SK-N-MC (cell line): Measurements from ENCODE around the gene B9D1.

Source experiments
- DNase-seq: peaks from one replicate; pipeline ENCODE4 v3.0.0-alpha.2; 2011; ENCODE audit warnings: low read depth, low spot score
- H3K27ac ChIP-seq: fragments of 200-600 bp; sonication (generic); 2 replicates; pipeline ENCODE4 v1.5.1; 2016; ENCODE audit warnings: mixed run types
- H3K36me3 ChIP-seq: fragments of 200-600 bp; sonication (generic); 2 replicates; pipeline ENCODE4 v1.6.1; 2017; ENCODE audit warnings: antibody characterized with exemption, low read length, mixed read lengths; ENCODE audit not compliant: insufficient read depth
- H3K4me3 ChIP-seq: fragments of 200-600 bp; sonication (generic); 2 replicates; pipeline ENCODE4 v1.5.1; 2016
- H3K9ac ChIP-seq: fragments of 200-600 bp; sonication (generic); 2 replicates; pipeline ENCODE4 v1.8.0; 2017; ENCODE audit warnings: mixed run types, mixed read lengths; ENCODE audit not compliant: insufficient read length
- H3K9me3 ChIP-seq: fragments of 200-600 bp; sonication (generic); 2 replicates; pipeline ENCODE4 v1.6.1; 2017; ENCODE audit warnings: low read depth, mild to moderate bottlenecking, antibody characterized with exemption, low read length, moderate library complexity, mixed read lengths
- EZH2 ChIP-seq: fragments of 200-600 bp; sonication (generic); IDR thresholded peaks from one replicate; pipeline ENCODE4 v1.6.1; 2017; ENCODE audit warnings: antibody characterized with exemption
- FOXP2 ChIP-seq: optimal IDR thresholded peaks from 2 replicates; pipeline ENCODE3; 2011; ENCODE audit warnings: mild to moderate bottlenecking, moderate library complexity; ENCODE audit not compliant: insufficient read depth; ENCODE audit errors: extremely low read length, control extremely low read depth
- POLR2AphosphoS5 ChIP-seq: IDR thresholded peaks from 2 replicates; pipeline ENCODE4 v1.6.1; 2012; ENCODE audit warnings: mild to moderate bottlenecking, low read depth, low read length, borderline replicate concordance

Gene B9D1

DNA sequence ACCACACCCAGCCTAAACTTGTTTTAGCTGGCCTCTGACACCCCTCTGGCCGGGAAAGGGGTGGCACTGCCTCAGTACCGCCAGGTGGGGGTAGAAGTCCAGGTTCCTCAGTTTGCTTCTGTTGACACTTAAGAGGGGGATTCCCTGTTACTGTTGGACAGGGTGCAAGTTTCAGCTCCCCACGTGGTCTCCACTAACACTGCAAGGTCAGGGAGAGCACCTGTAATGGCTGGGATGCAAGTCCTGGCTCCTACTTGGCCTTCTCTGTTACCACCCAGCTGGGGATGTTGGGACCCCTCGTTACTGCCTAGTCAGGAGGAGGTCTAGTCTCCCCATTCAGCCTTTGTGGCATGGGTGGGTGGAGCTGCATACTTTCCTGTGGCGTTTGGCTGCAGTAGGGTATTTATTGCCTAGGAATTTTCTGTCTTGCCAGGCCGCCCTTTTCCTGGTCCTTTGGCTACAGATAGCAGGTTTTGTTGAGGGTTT lies 35.1 kb upstream of the B9D1 start:
- no peak for DNase-seq
- no peaks in the 10 kb centered on the region for H3K36me3 ChIP-seq
- H3K27ac ChIP-seq: peak overlapping the region; percentile 80
- no peak overlapping the region for H3K4me3 ChIP-seq
- TF ChIP-seq POLR2AphosphoS5 (no peak), FOXP2 (no peak), EZH2 (no peak)
- H3K9me3 ChIP-seq: no peaks in the 10 kb centered on the region
- H3K9ac ChIP-seq: no peak overlapping the region

DNA sequence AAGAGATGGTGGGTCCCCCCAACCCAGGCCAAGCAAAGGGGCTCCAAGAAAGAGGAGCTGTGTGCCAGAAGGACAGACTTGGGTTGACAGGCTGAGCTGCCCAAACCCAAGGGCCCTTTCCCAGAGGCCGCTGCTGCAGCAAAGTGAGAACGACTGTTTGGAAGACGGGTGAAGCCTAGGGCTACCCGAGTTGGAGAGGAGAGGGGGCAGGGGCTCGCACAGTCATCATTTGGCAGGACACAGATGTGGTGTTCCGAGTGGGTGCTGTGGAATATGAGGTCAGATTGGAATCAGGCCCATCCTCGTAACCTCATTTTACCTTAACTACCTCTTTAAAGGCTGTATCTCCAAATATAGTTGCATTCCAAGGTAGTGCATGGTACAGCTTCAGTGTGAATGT lies 29.8 kb upstream of the B9D1 start:
- no peak for DNase-seq

DNA sequence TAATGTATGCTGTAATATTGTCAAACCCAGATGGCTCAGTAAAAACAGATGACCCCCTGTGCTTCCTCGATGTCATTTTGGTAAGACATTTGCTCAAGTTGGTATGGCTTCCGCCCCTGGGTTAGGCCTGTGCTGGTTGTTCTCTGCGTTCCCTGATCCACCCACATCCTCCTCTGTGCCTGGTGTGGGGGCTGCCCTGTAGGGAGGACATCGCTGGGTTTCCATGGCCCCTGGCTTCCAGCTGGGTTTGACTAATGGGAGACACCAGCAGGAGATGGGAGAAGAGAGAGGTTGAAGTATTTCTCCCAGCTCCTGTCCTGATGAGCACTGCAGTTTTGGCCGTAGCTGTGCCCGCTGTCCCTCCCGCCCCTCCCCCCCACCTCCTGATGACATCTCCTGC lies 28.9 kb upstream of the B9D1 start:
- TF ChIP-seq FOXP2 (no peak), POLR2AphosphoS5 (no peak), EZH2 (no peak)

More for the DNA sequence above, 29.8 kb upstream of the B9D1 start:
- no peak overlapping the region for H3K27ac ChIP-seq
- H3K9ac ChIP-seq: no peak overlapping the region
- H3K36me3 ChIP-seq: no peaks in the 10 kb centered on the region
- no peak overlapping the region for H3K4me3 ChIP-seq
- TF ChIP-seq FOXP2 (no peak), EZH2 (no peak), POLR2AphosphoS5 (no peak)
- H3K9me3 ChIP-seq: no peaks in the 10 kb centered on the region

DNA sequence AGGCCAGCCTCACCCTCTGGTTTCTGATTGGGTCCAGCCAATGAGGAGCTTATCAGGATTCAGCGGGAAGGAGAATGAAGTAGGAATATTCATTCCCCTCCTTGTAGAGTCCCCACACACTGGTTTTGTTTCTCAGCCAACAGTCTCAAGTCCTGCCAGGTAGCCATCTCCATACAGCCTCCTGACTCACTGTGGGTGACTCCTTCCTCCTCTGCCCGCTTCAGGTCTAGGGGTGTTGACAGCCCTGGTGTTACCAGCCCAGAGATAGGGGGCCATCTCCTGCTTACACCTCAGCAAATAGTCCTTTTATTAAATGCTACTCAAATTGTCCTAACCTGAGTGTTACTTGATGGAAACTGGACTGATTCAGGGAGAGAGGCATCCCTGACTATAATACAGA lies 28.4 kb upstream of the B9D1 start:
- no peak for DNase-seq

More for the DNA sequence above, 28.9 kb upstream of the B9D1 start:
- Histone ChIP-seq H3K9me3 (no peaks in the 10 kb centered on the region), H3K4me3 (no peak overlapping the region), H3K27ac (no peak overlapping the region), H3K9ac (no peak overlapping the region), H3K36me3 (peaks cover 1% of the 10 kb centered on the region; the same call in 1 of the 2 replicates)
- no peak for DNase-seq

DNA sequence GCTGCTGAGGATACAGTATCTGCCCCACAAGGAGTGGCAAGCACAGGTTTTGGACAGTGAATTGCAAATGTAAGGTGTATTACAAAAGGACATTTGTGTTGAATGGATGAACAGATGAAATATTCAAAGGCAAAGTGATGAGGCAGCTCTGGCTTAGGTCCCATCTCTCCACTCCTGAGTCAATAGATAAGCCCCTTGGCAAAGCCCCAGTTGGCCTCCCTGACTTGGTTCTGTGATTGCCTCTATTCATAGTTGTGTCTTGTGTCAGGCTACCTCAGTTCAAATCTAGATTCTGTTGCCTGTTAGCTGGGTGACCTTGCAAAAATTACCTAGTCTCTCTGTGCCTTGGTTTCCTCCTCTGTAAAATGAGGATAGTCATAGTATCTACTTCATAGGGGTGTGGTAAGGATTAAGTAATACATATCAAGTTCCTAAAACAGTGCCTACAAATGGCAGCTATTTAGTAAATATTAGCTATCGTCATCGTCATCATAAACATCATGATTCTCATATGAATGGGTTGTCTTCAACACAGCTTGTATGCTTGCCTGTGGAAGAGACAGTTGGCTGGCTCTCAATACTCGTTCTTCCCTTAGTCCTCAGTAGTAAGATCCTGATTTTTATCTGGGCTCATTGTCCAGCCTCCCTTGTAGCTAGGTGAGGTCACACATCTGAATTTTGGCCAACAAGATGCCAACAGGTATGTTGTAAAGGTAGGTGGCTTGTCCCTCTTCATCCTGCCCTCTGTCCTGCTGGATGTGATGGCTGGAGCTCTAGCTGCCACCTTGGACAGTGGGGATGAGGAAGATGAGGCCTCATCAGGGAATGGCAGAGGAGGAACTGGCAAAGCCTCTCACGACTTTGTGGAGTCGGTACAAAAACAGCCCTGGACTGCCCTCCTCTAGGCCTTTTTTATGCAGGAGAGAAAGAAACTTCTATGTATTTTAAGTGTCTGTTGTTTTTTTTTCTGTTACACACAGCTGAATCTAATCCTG lies 26.6 kb upstream of the B9D1 start:
- Histone ChIP-seq H3K36me3 (peaks cover 22% of the 10 kb centered on the region), H3K27ac (peak overlapping the region; percentile 98), H3K4me3 (no peak overlapping the region), H3K9me3 (no peaks in the 10 kb centered on the region), H3K9ac (no peak overlapping the region)
- no peak for DNase-seq
- no peak for TF ChIP-seq FOXP2

More for the DNA sequence above, 28.4 kb upstream of the B9D1 start:
- Histone ChIP-seq H3K9ac (no peak overlapping the region), H3K27ac (no peak overlapping the region), H3K9me3 (no peaks in the 10 kb centered on the region), H3K36me3 (peaks cover 6% of the 10 kb centered on the region; the same call in 1 of the 2 replicates), H3K4me3 (no peak overlapping the region)
- TF ChIP-seq POLR2AphosphoS5 (no peak), FOXP2 (no peak), EZH2 (no peak)

DNA sequence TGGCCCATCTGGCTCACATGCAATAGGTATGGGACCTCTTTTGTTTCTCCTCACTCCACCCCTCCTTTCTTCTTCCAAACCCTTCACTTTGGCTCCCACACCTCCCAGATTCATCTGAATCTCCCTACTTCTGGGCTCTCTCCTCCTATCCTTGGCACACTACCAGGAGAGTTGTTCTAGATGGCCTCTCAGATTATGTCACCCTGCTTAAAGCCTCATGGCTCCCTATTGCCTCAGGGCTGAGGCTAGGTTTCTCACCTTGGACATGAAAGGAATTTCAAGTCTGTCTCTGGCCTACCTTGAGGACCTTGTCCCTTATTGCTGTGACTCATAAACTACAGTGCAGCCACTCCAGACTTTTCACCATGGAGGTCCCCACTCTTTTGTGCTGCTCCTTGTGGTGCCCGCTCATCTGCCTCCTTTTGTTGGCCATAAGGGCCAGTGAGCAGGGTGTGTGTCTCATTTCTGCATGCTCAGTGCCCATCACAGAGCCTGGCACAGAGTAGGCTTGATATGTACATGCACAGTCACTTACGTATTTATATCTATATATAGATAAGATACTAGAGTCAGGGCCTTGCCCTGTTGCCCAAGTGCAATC lies 25.5 kb upstream of the B9D1 start:
- Histone ChIP-seq H3K27ac (peak overlapping the region; percentile 98), H3K9me3 (no peaks in the 10 kb centered on the region), H3K36me3 (peaks cover 31% of the 10 kb centered on the region), H3K9ac (peak overlapping the region; percentile 81), H3K4me3 (peak overlapping the region; percentile 84)
- TF ChIP-seq FOXP2: no peak
- TF ChIP-seq EZH2: no peak
- no peak for TF ChIP-seq POLR2AphosphoS5
- DNase-seq: no peak

DNA sequence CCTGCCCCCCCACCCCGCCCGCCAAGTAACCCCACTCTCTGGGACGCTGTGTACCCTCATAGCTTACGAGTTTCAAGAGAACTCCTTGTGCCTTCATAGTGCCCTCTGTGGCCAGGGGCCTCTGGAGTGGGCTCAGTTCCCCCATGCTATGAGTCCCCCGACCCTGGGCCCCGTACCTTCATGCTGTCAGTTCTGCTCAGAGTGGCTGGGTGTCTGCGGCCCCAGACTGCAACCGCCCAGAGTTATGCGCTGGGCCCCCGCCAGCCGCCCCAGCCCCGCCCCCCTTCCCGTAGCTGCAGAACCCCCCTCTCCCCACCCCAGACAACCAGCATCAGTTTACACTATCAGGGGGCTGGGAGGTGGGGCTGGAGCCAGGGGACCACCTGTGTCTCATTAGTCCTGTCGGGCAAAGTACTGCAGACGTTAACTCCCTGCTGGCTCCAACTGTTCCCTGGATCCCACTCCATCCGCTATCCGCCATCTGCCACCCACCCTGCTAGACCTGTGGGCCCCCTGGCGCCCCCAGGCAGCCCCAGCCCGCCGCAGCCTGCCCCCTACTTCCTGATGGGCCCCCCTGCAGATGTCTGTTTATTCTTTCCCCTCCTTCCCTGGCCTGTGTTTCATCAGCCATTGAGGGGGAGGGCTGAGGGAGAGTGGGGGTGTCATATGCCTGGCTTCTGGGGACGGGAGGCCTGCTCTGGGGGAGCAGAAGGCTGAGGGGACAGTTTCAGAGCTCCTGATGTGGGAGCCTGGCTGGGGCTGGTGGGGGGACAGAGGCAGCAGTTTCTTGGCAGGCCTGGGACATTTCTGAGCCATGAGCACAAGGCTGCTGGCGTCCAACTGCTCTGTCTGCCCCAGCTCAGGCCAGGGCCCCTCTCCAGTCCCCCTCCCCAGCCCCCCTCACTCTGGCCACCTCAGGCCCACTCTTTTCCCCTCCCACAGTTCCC lies 24.7 kb upstream of the B9D1 start, which contains the start of gene MFAP4:
Gene MFAP4, minus strand, starts transcription at position 217 of the 947 bp plus-strand sequence. Its CDS starts 35 bp downstream, at position 182.
- no peaks in the 10 kb centered on the region for H3K9me3 ChIP-seq
- H3K36me3 ChIP-seq: peaks cover 37% of the 10 kb centered on the region
- H3K27ac ChIP-seq: peak within 1 kb of the TSS; percentile 98
- DNase-seq: peak; percentile 72
- peak within 1 kb of the TSS; percentile 81 for H3K9ac ChIP-seq
- TF ChIP-seq EZH2 (no peak), POLR2AphosphoS5 (peak; percentile 52), FOXP2 (peak; percentile 83)
- peak within 1 kb of the TSS; percentile 84 for H3K4me3 ChIP-seq
